GM06990 (cell line): ENCODE data around the gene AFF3.

ENCODE experiments used
- DNase-seq: peaks from one replicate; pipeline ENCODE4 v3.0.0-alpha.2; 2011; ENCODE audit not compliant: insufficient read length; ENCODE audit errors: extremely low read depth
- H3K27me3 ChIP-seq: replicated peaks from 2 replicates; pipeline ENCODE4 v1.6.0; 2011; ENCODE audit warnings: low read length; ENCODE audit not compliant: control insufficient read depth, insufficient read depth
- H3K36me3 ChIP-seq: 2 replicates; pipeline ENCODE4 v1.5.1; 2011; ENCODE audit warnings: low read length; ENCODE audit not compliant: control insufficient read depth, insufficient read depth
- H3K4me3 ChIP-seq: replicated peaks from 2 replicates; pipeline ENCODE4 v1.5.1; 2011; ENCODE audit warnings: low read depth, mild to moderate bottlenecking, control low read depth, low read length
- CTCF ChIP-seq: IDR thresholded peaks from 2 replicates; pipeline ENCODE4 v1.5.1; 2011; ENCODE audit warnings: low read length, control low read depth, mild to moderate bottlenecking, inconsistent platforms; ENCODE audit not compliant: insufficient read depth, poor library complexity, severe bottlenecking

Gene AFF3

GRCh38 chr2:100137318-100137717, 5.1 kb downstream of the AFF3 start:
- Histone ChIP-seq H3K4me3 (no peak overlapping the region), H3K27me3 (peaks cover 1% of the 10 kb centered on the region; the same call in 1 of the 2 replicates), H3K36me3 (no peaks in the 10 kb centered on the region)
- no peak for DNase-seq
- TF ChIP-seq CTCF, result no peak

- H3K27me3 ChIP-seq, result peaks cover 1% of the 10 kb centered on the region; the same call in 1 of the 2 replicates
- H3K4me3 ChIP-seq, result no peak overlapping the region
- peak; percentile 76 for DNase-seq
- H3K36me3 ChIP-seq, result no peaks in the 10 kb centered on the region
- TF ChIP-seq CTCF, result no peak
These were observed 6.1 kb downstream of the AFF3 start for GRCh38 chr2:100136310-100136709.

GRCh38 chr2:100135415-100135814, 7.0 kb downstream of the AFF3 start:
- no peak overlapping the region for H3K4me3 ChIP-seq
- TF ChIP-seq CTCF, result no peak
- no peak for DNase-seq

GRCh38 chr2:100130595-100131391, 11.6 kb downstream of the AFF3 start:
- no peak for DNase-seq
- Histone ChIP-seq H3K36me3 (no peaks in the 10 kb centered on the region), H3K4me3 (no peak overlapping the region), H3K27me3 (no peaks in the 10 kb centered on the region)
- TF ChIP-seq CTCF, result no peak

More at GRCh38 chr2:100135415-100135814, 7.0 kb downstream of the AFF3 start:
- Histone ChIP-seq H3K27me3 (peaks cover 1% of the 10 kb centered on the region; the same call in 1 of the 2 replicates), H3K36me3 (no peaks in the 10 kb centered on the region)

GRCh38 chr2:100126897-100127401, 15.4 kb downstream of the AFF3 start:
- TF ChIP-seq CTCF, result no peak
- DNase-seq, result no peak
- H3K27me3 ChIP-seq, result no peaks in the 10 kb centered on the region
- H3K36me3 ChIP-seq, result no peaks in the 10 kb centered on the region
- no peak overlapping the region for H3K4me3 ChIP-seq
